ENCODE data around the gene TFCP2. TPM values are rescaled to one million over a fixed set of nuclear protein-coding genes. Genes with fewer than 3 reads are reported as not detected.

The TFCP2 gene
- total RNA-seq, 4 donors from 2014 or later: 13.5 to 20.5 (median 15.4) TPM

DNA sequence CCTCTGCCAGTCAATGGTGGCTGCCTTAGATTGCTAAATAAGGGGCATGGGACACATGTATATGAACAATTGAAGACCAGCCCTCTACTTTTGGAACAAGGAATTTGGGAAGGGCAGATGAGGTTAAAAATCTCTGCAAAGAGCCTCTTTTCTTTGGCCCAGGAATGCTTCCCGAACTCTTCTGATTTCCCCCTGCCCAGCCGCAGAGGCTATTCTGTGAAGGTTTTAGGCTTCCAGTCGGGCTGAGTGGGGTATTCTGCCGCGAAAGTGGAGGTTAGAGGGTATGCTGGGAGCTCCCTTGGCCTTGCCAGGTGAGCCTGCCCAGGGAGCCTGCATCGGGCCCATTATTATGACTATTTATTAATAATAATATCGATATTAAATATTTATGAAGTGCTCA, 43.7 kb upstream of the TFCP2 start:
- TF ChIP-seq POLR2AphosphoS5 (IDR thresholded peaks at IDR 0.05): no peak
- no peak for TF ChIP-seq POLR2A (IDR thresholded peaks at IDR 0.05)
- TF ChIP-seq, protein P1, sequence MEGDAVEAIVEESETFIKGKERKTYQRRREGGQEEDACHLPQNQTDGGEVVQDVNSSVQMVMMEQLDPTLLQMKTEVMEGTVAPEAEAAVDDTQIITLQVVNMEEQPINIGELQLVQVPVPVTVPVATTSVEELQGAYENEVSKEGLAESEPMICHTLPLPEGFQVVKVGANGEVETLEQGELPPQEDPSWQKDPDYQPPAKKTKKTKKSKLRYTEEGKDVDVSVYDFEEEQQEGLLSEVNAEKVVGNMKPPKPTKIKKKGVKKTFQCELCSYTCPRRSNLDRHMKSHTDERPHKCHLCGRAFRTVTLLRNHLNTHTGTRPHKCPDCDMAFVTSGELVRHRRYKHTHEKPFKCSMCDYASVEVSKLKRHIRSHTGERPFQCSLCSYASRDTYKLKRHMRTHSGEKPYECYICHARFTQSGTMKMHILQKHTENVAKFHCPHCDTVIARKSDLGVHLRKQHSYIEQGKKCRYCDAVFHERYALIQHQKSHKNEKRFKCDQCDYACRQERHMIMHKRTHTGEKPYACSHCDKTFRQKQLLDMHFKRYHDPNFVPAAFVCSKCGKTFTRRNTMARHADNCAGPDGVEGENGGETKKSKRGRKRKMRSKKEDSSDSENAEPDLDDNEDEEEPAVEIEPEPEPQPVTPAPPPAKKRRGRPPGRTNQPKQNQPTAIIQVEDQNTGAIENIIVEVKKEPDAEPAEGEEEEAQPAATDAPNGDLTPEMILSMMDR (IDR thresholded peaks at IDR 0.05): no peak
- no peak for TF ChIP-seq EP300 (IDR thresholded peaks at IDR 0.05; ENCODE audit: low read depth)

GRCh38 chr12:51214895-51215294, 42.0 kb upstream of the TFCP2 start:
- DNase-seq: no peak
- WGBS, 2 donors (ENCODE audit: low coverage in 1 of 2): 88 to 100% methylated on average over 2 to 5 of the region's 5 CpGs
- H3K9me3 ChIP-seq: no peaks in the 10 kb centered on the region
- H3K36me3 ChIP-seq: no peaks in the 10 kb centered on the region
- H3K4me1 ChIP-seq: peaks cover 0 to 20% (median 12%) of the 10 kb centered on the region in 4 donors
- in situ Hi-C loops (cut with MboI; ENCODE audit: low pct_ligation_motif_present in 1 of 4, low pct_unique_long_range_greater_than_20kb in 1 of 4, low sequenced_read_pairs in 3 of 4): no loop called here
- intact Hi-C loops (cut with DNase I; ENCODE audit: low total_unique reads): no loop called here
- TF ChIP-seq POLR2A (IDR thresholded peaks at IDR 0.05) (no peak), POLR2AphosphoS5 (IDR thresholded peaks at IDR 0.05) (no peak), EP300 (IDR thresholded peaks at IDR 0.05; ENCODE audit: low read depth) (no peak)
- TF ChIP-seq, protein P1 (IDR thresholded peaks at IDR 0.05): no peak
- no peak overlapping the region for H3K27ac ChIP-seq
- no peak overlapping the region for H3K4me3 ChIP-seq
- H3K27me3 ChIP-seq: no peaks in the 10 kb centered on the region

More for the DNA sequence above, 43.7 kb upstream of the TFCP2 start:
- no peaks in the 10 kb centered on the region for H3K36me3 ChIP-seq
- peaks cover 0 to 20% (median 12%) of the 10 kb centered on the region in 4 donors for H3K4me1 ChIP-seq
- intact Hi-C loops (cut with DNase I; ENCODE audit: low total_unique reads): no loop called here
- 30 to 66% methylated on average over 4 to 7 of the region's 7 CpGs for WGBS, 2 donors (ENCODE audit: low coverage in 1 of 2)
- no peaks in the 10 kb centered on the region for H3K27me3 ChIP-seq
- in situ Hi-C loops (cut with MboI; ENCODE audit: low pct_ligation_motif_present in 1 of 4, low pct_unique_long_range_greater_than_20kb in 1 of 4, low sequenced_read_pairs in 3 of 4): no loop called here
- H3K4me3 ChIP-seq: peak overlapping the region; percentile 44 to 98 (median 92)
- no peaks in the 10 kb centered on the region for H3K9me3 ChIP-seq
- no peak for DNase-seq
- peak overlapping the region; percentile 90 to 97 (median 95) for H3K27ac ChIP-seq

- Histone ChIP-seq H3K36me3 (no peaks in the 10 kb centered on the region), H3K27ac (no peak overlapping the region), H3K9me3 (no peaks in the 10 kb centered on the region), H3K4me1 (no peaks in the 10 kb centered on the region), H3K27me3 (no peaks in the 10 kb centered on the region), H3K4me3 (no peak overlapping the region)
- 65% methylated on average over 2 of the region's 2 CpGs; no CpG with 5 or more reads in 1 of the 2 donors for WGBS, 2 donors (ENCODE audit: low coverage in 1 of 2)
- TF ChIP-seq, protein P1 (IDR thresholded peaks at IDR 0.05): no peak
- TF ChIP-seq POLR2AphosphoS5 (IDR thresholded peaks at IDR 0.05) (no peak), EP300 (IDR thresholded peaks at IDR 0.05; ENCODE audit: low read depth) (no peak), POLR2A (IDR thresholded peaks at IDR 0.05) (no peak)
- DNase-seq: no peak
- in situ Hi-C loops (cut with MboI; ENCODE audit: low pct_ligation_motif_present in 1 of 4, low pct_unique_long_range_greater_than_20kb in 1 of 4, low sequenced_read_pairs in 3 of 4): no loop called here
- intact Hi-C loops (cut with DNase I; ENCODE audit: low total_unique reads): no loop called here
Observed at GRCh38 chr12:51210690-51211395, 37.9 kb upstream of the TFCP2 start.

GRCh38 chr12:51209259-51209658, 36.3 kb upstream of the TFCP2 start:
- no peak for TF ChIP-seq POLR2AphosphoS5 (IDR thresholded peaks at IDR 0.05)
- TF ChIP-seq, protein P1 (IDR thresholded peaks at IDR 0.05): no peak
- Histone ChIP-seq H3K27ac (no peak overlapping the region), H3K9me3 (no peaks in the 10 kb centered on the region), H3K4me3 (no peak overlapping the region), H3K27me3 (no peaks in the 10 kb centered on the region), H3K4me1 (no peaks in the 10 kb centered on the region), H3K36me3 (no peaks in the 10 kb centered on the region)
- in situ Hi-C loops (cut with MboI; ENCODE audit: low pct_ligation_motif_present in 1 of 4, low pct_unique_long_range_greater_than_20kb in 1 of 4, low sequenced_read_pairs in 3 of 4) (no loop called here), intact Hi-C loops (cut with DNase I; ENCODE audit: low total_unique reads) (no loop called here)
- no peak for DNase-seq
- 86 to 96% methylated on average over 1 to 2 of the region's 2 CpGs for WGBS, 2 donors (ENCODE audit: low coverage in 1 of 2)

Data from transverse colon (tissue), 4 donors.